RWPE2 (cell line): Measurements from ENCODE around the gene SEPTIN5.

Source experiments
- ATAC-seq: fragments of 200-7000 bp; cut with Tn5 transposase; 3 replicates; pipeline ENCODE4 v1.9.1; 2021; ENCODE audit warnings: low read depth
- DNase-seq: peaks from one replicate; pipeline ENCODE4 v3.0.0-alpha.2; 2020; ENCODE audit warnings: low spot score
- H3K27ac ChIP-seq: fragments of 450-650 bp; 2 replicates; pipeline ENCODE4 v1.5.1; 2017; ENCODE audit warnings: mild to moderate bottlenecking; ENCODE audit not compliant: poor library complexity, severe bottlenecking
- H3K27me3 ChIP-seq: fragments of 250-450 bp; sonication (Bioruptor Pico); 2 replicates; pipeline ENCODE4 v1.5.1; 2021; ENCODE audit warnings: mild to moderate bottlenecking, moderate library complexity; ENCODE audit not compliant: insufficient read depth, poor library complexity, severe bottlenecking
- H3K36me3 ChIP-seq: fragments of 250-450 bp; sonication (Bioruptor Pico); 2 replicates; pipeline ENCODE4 v1.5.1; 2020; ENCODE audit warnings: low read depth, mild to moderate bottlenecking, moderate library complexity
- H3K4me1 ChIP-seq: fragments of 250-450 bp; sonication (Bioruptor Pico); 2 replicates; pipeline ENCODE4 v1.5.1; 2021; ENCODE audit warnings: mild to moderate bottlenecking, moderate library complexity; ENCODE audit not compliant: insufficient read depth, poor library complexity, severe bottlenecking
- H3K4me3 ChIP-seq: fragments of 250-450 bp; sonication (Bioruptor Pico); 2 replicates; pipeline ENCODE4 v1.5.1; 2021; ENCODE audit warnings: mild to moderate bottlenecking, moderate library complexity; ENCODE audit not compliant: severe bottlenecking
- H3K9me3 ChIP-seq: fragments of 250-450 bp; sonication (Bioruptor Pico); 2 replicates; pipeline ENCODE4 v1.5.1; 2021; ENCODE audit warnings: mild to moderate bottlenecking, moderate library complexity; ENCODE audit not compliant: severe bottlenecking
- CTCF ChIP-seq: fragments of 450-650 bp; IDR thresholded peaks from one replicate; pipeline ENCODE4 v1.5.1; 2017; ENCODE audit warnings: mild to moderate bottlenecking, moderate library complexity; ENCODE audit not compliant: poor library complexity, severe bottlenecking

SEPTIN5 gene

GRCh38 chr22:19742160-19743066 is 28.1 kb downstream of the SEPTIN5 start:
- H3K27ac ChIP-seq: no peak overlapping the region
- no peaks in the 10 kb centered on the region for H3K36me3 ChIP-seq
- TF ChIP-seq CTCF: no peak
- no peak for DNase-seq
- no peak for ATAC-seq
- H3K27me3 ChIP-seq: no peaks in the 10 kb centered on the region
- no peaks in the 10 kb centered on the region for H3K4me1 ChIP-seq
- no peaks in the 10 kb centered on the region for H3K9me3 ChIP-seq
- no peak overlapping the region for H3K4me3 ChIP-seq

- Histone ChIP-seq H3K27ac (no peak overlapping the region), H3K36me3 (no peaks in the 10 kb centered on the region), H3K4me1 (no peaks in the 10 kb centered on the region), H3K27me3 (no peaks in the 10 kb centered on the region), H3K9me3 (no peaks in the 10 kb centered on the region), H3K4me3 (no peak overlapping the region)
- DNase-seq: no peak
- no peak for ATAC-seq
- no peak for TF ChIP-seq CTCF
Observed at GRCh38 chr22:19743081-19743480, 28.8 kb downstream of the SEPTIN5 start.

- no peaks in the 10 kb centered on the region for H3K4me1 ChIP-seq
- no peak for ATAC-seq
Observed at GRCh38 chr22:19743651-19744050, 29.3 kb downstream of the SEPTIN5 start.

DNA sequence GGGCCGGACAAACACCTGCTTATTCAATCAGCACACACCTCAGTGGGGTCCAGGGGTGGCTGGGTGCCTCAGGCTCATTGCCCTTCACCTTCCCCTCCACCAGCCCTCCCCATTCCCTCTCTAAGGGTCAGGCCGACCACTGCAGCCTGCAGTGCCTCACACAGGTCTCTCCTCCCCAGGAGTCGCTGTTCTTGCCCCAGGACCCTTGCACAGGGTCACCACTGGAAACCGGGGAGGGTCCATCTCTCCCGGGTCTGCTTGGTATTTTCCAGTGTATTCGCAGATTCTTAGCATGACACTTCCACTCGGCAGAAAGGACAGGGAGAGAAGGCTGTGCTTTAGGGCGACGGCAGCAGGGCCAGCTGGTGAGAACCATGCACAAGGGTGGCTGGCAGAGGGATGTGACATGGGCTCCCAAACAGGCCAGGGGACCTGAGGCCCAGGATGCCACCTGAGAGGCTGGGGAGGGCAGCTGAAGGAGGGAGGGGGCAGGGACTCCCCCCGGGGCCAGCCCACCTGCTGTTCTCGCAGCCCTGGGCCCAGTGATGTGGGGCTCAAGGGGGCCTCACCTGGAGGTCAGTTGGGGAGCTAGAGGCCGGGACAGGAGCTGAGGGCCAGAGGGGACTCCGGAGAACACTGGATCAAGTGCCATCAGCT is 30.2 kb downstream of the SEPTIN5 start:
- TF ChIP-seq CTCF: no peak
- Histone ChIP-seq H3K4me3 (no peak overlapping the region), H3K4me1 (no peaks in the 10 kb centered on the region), H3K27me3 (no peaks in the 10 kb centered on the region), H3K36me3 (no peaks in the 10 kb centered on the region), H3K27ac (no peak overlapping the region), H3K9me3 (no peaks in the 10 kb centered on the region)
- ATAC-seq: no peak
- DNase-seq: no peak

More at GRCh38 chr22:19743651-19744050, 29.3 kb downstream of the SEPTIN5 start:
- Histone ChIP-seq H3K27ac (no peak overlapping the region), H3K27me3 (no peaks in the 10 kb centered on the region), H3K9me3 (no peaks in the 10 kb centered on the region), H3K36me3 (no peaks in the 10 kb centered on the region), H3K4me3 (no peak overlapping the region)
- no peak for DNase-seq
- no peak for TF ChIP-seq CTCF
